Vagina (tissue), 2 donors: ENCODE results near the gene PDE4C. TPM values are rescaled to one million over a fixed set of nuclear protein-coding genes. Genes with fewer than 3 reads are reported as not detected.

ENCODE experiments used
- DNase-seq, 2 donors: peaks; one replicate each; pipeline ENCODE4 v3.0.0-alpha.2; 2017; ENCODE audit errors: extremely low spot score in 2 of 2
- H3K27ac ChIP-seq: fragments of 200-600 bp; sonication (generic); one replicate; pipeline ENCODE4 v1.5.1; 2019
- H3K27me3 ChIP-seq: fragments of 200-600 bp; sonication (generic); one replicate; pipeline ENCODE4 v1.5.1; 2019
- H3K36me3 ChIP-seq, 2 donors: fragments of 200-600 bp; sonication (generic); one replicate each; pipeline ENCODE4 v1.5.1; 2017 to 2019
- H3K4me1 ChIP-seq: fragments of 200-600 bp; sonication (generic); one replicate; pipeline ENCODE4 v1.5.1; 2019
- H3K4me3 ChIP-seq, 2 donors: fragments of 200-600 bp; sonication (generic); 1 replicate in 1 of 2; 2 replicates in 1 of 2; pipeline ENCODE4 v1.5.1; 2016 to 2019
- H3K9me3 ChIP-seq: fragments of 200-600 bp; sonication (generic); one replicate; pipeline ENCODE4 v1.5.1; 2019
- POLR2A ChIP-seq, 2 donors: fragments of 450-650 bp; IDR thresholded peaks; one replicate each; pipeline ENCODE4 v1.6.1; 2017; ENCODE audit warnings: antibody characterized with exemption in 2 of 2, mild to moderate bottlenecking in 2 of 2, moderate library complexity in 2 of 2
- POLR2AphosphoS5 ChIP-seq, 2 donors: sonication (generic); formaldehyde crosslinking; IDR thresholded peaks; one replicate each; pipeline ENCODE4 v1.9.0; 2017; ENCODE audit warnings: antibody characterized with exemption in 2 of 2, mild to moderate bottlenecking in 2 of 2, low read depth in 1 of 2; ENCODE audit not compliant: insufficient read depth in 1 of 2
- intact Hi-C: fragments of 100-400 bp; cut with DNase I; formaldehyde crosslinking; loops from one replicate; pipeline ENCODE4 v1.15.1; 2023
- total RNA-seq: library from RNA; depleted of rRNA; stranded (reverse); fragments of >200 nt; gene quantifications from one replicate; pipeline ENCODE4 v1.2.3, GENCODE V29; 2016
- TF ChIP-seq, protein P1 (sequence below), 3 experiments: fragments of 450-650 bp in 2 of 3; fragments of 200-600 bp in 1 of 3; sonication (generic) in 1 of 3; IDR thresholded peaks; one replicate each; pipeline ENCODE4 v1.5.1; 2017 to 2019; ENCODE audit warnings: antibody characterized with exemption in 3 of 3, mild to moderate bottlenecking in 2 of 3, moderate library complexity in 2 of 3

The PDE4C gene
- total RNA-seq, 1 donor from 2014 or later: 0.98 TPM

DNA sequence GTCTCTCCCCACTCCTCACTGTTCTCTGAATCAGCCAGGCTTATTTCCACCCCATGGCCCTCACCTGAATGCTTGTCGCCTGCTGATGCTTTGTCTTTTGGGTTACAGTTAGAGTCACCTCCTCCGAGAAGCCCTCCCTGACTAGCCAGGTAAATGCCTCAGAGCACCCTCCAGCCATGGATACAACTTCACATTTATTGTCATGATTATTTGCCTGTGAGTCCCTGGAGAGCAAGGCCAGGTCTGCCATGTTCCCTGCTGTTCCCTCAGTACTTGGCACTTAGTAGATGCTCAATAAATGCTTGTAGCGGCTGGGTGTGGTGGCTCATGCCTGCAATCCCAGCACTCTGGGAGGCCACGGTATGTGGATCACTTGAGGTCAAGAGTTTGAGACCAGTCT is 3.7 kb upstream of the PDE4C start:
- intact Hi-C loops: no loop called here

DNA sequence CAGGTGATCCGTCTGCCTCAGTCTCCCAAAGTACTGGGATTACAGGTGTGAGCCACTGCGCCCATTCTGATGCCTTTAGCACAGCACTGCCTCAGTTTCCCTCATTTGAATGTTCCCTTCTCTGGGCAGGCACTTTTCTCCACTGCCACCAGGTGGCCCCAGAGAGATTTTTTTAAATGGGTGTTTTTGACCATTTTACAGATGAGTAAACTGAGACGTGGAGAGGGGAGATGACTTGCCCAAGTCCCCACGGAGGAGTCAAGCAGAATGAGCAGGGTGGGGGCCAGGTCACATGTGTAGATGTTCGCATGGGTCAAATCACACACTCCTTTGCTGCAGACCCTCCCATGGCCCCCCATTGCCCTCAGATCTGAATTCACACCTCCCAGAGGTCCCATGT is 3.2 kb upstream of the PDE4C start:
- Histone ChIP-seq H3K36me3 (no peaks in the 10 kb centered on the region), H3K4me1 (peaks cover 19% of the 10 kb centered on the region), H3K27me3 (peaks cover 5% of the 10 kb centered on the region), H3K9me3 (peaks cover 6% of the 10 kb centered on the region), H3K27ac (no peak overlapping the region), H3K4me3 (no peak overlapping the region)
- no peak for DNase-seq
- TF ChIP-seq POLR2A (IDR thresholded peaks at IDR 0.05) (no peak), POLR2AphosphoS5 (IDR thresholded peaks at IDR 0.05; ENCODE audit: insufficient read depth in 1 of 2, low read depth in 1 of 2) (no peak)
- TF ChIP-seq, protein P1, sequence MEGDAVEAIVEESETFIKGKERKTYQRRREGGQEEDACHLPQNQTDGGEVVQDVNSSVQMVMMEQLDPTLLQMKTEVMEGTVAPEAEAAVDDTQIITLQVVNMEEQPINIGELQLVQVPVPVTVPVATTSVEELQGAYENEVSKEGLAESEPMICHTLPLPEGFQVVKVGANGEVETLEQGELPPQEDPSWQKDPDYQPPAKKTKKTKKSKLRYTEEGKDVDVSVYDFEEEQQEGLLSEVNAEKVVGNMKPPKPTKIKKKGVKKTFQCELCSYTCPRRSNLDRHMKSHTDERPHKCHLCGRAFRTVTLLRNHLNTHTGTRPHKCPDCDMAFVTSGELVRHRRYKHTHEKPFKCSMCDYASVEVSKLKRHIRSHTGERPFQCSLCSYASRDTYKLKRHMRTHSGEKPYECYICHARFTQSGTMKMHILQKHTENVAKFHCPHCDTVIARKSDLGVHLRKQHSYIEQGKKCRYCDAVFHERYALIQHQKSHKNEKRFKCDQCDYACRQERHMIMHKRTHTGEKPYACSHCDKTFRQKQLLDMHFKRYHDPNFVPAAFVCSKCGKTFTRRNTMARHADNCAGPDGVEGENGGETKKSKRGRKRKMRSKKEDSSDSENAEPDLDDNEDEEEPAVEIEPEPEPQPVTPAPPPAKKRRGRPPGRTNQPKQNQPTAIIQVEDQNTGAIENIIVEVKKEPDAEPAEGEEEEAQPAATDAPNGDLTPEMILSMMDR (IDR thresholded peaks at IDR 0.05): no peak
- intact Hi-C loops: no loop called here

More for the DNA sequence above, 3.7 kb upstream of the PDE4C start:
- Histone ChIP-seq H3K4me1 (peaks cover 15% of the 10 kb centered on the region), H3K27ac (no peak overlapping the region), H3K36me3 (no peaks in the 10 kb centered on the region), H3K27me3 (peaks cover 5% of the 10 kb centered on the region), H3K9me3 (peaks cover 6% of the 10 kb centered on the region), H3K4me3 (no peak overlapping the region)
- TF ChIP-seq, protein P1 (IDR thresholded peaks at IDR 0.05): no peak
- TF ChIP-seq POLR2AphosphoS5 (IDR thresholded peaks at IDR 0.05; ENCODE audit: insufficient read depth in 1 of 2, low read depth in 1 of 2): no peak
- TF ChIP-seq POLR2A (IDR thresholded peaks at IDR 0.05): no peak
- no peak for DNase-seq

DNA sequence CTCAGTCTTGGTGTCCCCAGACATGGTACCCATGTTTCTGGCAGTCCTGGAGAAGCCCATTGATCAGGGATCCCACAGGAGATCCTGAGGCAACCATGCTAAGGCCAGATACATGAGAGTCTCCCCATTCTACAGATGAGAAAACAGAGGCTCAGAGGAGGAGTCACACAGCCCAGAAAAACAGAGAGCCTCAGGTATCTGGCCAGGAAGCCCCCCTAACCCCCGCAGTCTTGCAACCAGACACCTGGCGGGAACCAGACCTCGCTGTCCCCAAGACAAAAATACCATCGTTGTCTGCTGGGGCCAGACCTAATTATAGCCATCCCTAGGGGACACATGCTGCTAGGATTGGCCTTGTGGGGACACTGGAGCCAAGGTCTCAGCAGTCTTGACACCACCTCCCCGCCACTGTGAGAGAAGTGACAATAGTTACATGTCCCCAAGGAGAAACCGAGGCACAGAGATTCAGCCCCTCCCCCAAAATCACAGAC is 1.6 kb upstream of the PDE4C start:
- no peak overlapping the region for H3K4me3 ChIP-seq
- no peak overlapping the region for H3K27ac ChIP-seq
- peaks cover 2% of the 10 kb centered on the region for H3K27me3 ChIP-seq
- no peaks in the 10 kb centered on the region for H3K9me3 ChIP-seq
- DNase-seq: no peak
- H3K36me3 ChIP-seq: no peaks in the 10 kb centered on the region
- no peak for TF ChIP-seq POLR2A (IDR thresholded peaks at IDR 0.05)
- no peak for TF ChIP-seq POLR2AphosphoS5 (IDR thresholded peaks at IDR 0.05; ENCODE audit: insufficient read depth in 1 of 2, low read depth in 1 of 2)
- TF ChIP-seq, protein P1 (IDR thresholded peaks at IDR 0.05): no peak
- intact Hi-C loops: no loop called here
- H3K4me1 ChIP-seq: peaks cover 25% of the 10 kb centered on the region

DNA sequence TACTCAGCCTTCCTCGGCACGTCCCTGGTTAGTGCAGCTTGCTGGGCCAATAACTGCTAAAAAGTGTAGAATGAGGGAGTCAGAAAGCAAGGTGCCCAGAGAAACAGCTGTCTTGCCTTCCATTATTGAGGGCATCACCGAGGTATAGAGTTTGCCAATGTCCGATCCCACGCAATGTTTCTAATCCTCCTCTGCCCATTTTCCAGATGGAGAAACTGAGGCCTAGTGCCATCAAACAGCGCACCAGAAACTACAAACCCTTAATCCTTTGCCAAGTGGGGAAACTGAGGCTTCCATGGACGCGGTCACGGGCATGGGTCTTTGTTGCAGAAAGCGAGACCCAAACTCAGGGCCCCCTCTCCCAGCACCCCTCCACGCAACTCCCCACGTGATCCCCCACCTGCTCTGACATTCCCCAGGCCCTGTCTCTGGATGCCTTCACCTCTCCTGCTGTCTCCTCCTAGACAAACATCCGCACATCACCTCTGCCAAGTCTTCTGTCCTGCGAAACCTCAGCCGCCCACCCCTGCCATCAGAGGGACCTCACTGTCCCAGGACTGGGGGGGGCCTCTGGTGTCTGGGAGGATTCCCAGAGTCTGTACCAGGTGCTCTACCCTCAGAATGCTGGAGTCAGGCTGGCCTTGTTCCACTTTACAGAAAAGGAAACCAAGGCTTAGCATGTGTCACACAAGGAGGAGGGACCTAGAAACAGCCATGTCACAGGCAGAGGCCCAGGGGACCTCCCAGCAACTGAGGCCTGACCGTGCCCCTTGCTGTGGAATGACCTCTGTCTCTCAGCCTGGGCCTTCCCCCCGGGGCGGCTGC is 930 bp upstream of the PDE4C start:
- DNase-seq: no peak
- no peak for TF ChIP-seq POLR2AphosphoS5 (IDR thresholded peaks at IDR 0.05; ENCODE audit: insufficient read depth in 1 of 2, low read depth in 1 of 2)
- TF ChIP-seq, protein P1 (IDR thresholded peaks at IDR 0.05): no peak
- no peak for TF ChIP-seq POLR2A (IDR thresholded peaks at IDR 0.05)
- intact Hi-C loops: no loop called here
- no peaks in the 10 kb centered on the region for H3K27me3 ChIP-seq
- no peak overlapping the region for H3K27ac ChIP-seq
- peaks cover 25% of the 10 kb centered on the region for H3K4me1 ChIP-seq
- no peaks in the 10 kb centered on the region for H3K36me3 ChIP-seq
- no peak overlapping the region for H3K4me3 ChIP-seq
- no peaks in the 10 kb centered on the region for H3K9me3 ChIP-seq

DNA sequence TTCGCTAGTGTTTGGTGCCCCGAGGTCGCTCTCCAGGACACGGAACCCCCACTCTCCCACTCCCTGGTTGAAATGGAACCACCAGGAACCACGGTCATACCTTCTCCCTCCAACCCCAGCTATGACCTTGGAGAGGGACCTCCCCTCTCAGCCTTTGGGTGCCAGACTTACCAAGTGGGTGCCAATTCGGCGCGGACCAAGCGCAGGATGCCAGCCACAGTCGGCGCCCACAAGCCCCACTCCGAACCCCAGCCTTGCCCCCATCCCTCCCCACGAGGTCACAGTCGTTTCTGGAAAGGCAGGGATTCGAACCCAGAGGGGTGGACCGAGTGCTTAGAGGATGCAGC is 910 bp downstream of the PDE4C start:
- intact Hi-C loops: no loop called here
- no peak for DNase-seq
- TF ChIP-seq POLR2A (IDR thresholded peaks at IDR 0.05) (no peak), POLR2AphosphoS5 (IDR thresholded peaks at IDR 0.05; ENCODE audit: insufficient read depth in 1 of 2, low read depth in 1 of 2) (no peak)
- TF ChIP-seq, protein P1 (IDR thresholded peaks at IDR 0.05): no peak
- Histone ChIP-seq H3K27me3 (no peaks in the 10 kb centered on the region), H3K4me3 (peak overlapping the region in 1 of 2 donors; percentile 40), H3K9me3 (no peaks in the 10 kb centered on the region), H3K27ac (peak overlapping the region; percentile 22), H3K4me1 (peaks cover 30% of the 10 kb centered on the region), H3K36me3 (no peaks in the 10 kb centered on the region)
